Measurements from ENCODE around the gene MTRF1L.
"Not testable (repeated sequence)": the region's sequence is repeated elsewhere in the genome, so short reads cannot be mapped to it uniquely, and the experiment has no call there.

Gene MTRF1L

DNA sequence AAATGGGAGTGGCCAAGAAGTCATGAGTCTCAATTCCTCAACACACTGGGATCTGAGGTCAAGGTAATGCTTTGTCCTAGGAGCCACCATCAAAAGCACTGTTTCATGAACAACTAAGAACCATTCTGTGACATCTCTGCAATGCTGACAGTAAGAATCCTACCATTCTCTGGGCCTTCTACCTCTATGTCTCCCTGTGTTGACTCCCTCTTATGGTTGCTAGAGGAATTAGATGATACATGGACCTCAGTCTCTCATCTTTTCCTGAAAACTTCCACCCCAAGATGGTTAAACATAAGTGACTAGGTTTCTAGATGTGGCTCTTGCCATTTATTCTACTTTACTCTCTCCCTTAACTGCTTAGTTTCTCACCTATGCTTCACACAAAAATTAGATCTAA is 9.1 kb downstream of the MTRF1L start:
- H3K27me3 ChIP-seq (ENCODE audit: insufficient read depth, poor library complexity, severe bottlenecking) = no peaks in the 10 kb centered on the region
- no peak for TF ChIP-seq POLR2AphosphoS5 (IDR thresholded peaks at IDR 0.05; ENCODE audit: low read depth)
- TF ChIP-seq SPI1 (IDR thresholded peaks at IDR 0.05; ENCODE audit: borderline replicate concordance, low read depth) = no peak
- no peak for TF ChIP-seq GABPA (IDR thresholded peaks at IDR 0.05; ENCODE audit: low read depth)
- TF ChIP-seq, protein P1, sequence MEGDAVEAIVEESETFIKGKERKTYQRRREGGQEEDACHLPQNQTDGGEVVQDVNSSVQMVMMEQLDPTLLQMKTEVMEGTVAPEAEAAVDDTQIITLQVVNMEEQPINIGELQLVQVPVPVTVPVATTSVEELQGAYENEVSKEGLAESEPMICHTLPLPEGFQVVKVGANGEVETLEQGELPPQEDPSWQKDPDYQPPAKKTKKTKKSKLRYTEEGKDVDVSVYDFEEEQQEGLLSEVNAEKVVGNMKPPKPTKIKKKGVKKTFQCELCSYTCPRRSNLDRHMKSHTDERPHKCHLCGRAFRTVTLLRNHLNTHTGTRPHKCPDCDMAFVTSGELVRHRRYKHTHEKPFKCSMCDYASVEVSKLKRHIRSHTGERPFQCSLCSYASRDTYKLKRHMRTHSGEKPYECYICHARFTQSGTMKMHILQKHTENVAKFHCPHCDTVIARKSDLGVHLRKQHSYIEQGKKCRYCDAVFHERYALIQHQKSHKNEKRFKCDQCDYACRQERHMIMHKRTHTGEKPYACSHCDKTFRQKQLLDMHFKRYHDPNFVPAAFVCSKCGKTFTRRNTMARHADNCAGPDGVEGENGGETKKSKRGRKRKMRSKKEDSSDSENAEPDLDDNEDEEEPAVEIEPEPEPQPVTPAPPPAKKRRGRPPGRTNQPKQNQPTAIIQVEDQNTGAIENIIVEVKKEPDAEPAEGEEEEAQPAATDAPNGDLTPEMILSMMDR (IDR thresholded peaks at IDR 0.05; ENCODE audit: insufficient read depth, low read length) = no peak
- TF ChIP-seq, protein P2, sequence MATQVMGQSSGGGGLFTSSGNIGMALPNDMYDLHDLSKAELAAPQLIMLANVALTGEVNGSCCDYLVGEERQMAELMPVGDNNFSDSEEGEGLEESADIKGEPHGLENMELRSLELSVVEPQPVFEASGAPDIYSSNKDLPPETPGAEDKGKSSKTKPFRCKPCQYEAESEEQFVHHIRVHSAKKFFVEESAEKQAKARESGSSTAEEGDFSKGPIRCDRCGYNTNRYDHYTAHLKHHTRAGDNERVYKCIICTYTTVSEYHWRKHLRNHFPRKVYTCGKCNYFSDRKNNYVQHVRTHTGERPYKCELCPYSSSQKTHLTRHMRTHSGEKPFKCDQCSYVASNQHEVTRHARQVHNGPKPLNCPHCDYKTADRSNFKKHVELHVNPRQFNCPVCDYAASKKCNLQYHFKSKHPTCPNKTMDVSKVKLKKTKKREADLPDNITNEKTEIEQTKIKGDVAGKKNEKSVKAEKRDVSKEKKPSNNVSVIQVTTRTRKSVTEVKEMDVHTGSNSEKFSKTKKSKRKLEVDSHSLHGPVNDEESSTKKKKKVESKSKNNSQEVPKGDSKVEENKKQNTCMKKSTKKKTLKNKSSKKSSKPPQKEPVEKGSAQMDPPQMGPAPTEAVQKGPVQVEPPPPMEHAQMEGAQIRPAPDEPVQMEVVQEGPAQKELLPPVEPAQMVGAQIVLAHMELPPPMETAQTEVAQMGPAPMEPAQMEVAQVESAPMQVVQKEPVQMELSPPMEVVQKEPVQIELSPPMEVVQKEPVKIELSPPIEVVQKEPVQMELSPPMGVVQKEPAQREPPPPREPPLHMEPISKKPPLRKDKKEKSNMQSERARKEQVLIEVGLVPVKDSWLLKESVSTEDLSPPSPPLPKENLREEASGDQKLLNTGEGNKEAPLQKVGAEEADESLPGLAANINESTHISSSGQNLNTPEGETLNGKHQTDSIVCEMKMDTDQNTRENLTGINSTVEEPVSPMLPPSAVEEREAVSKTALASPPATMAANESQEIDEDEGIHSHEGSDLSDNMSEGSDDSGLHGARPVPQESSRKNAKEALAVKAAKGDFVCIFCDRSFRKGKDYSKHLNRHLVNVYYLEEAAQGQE (IDR thresholded peaks at IDR 0.05; ENCODE audit: insufficient replicate concordance, low read depth) = no peak
- no peak overlapping the region for H3K4me3 ChIP-seq (replicated peaks; ENCODE audit: insufficient read depth, low read length)
- DNase-seq (ENCODE audit: low read depth in 1 of 2, low spot score in 1 of 2) = no peak
- no peak overlapping the region for H3K27ac ChIP-seq (replicated peaks)

DNA sequence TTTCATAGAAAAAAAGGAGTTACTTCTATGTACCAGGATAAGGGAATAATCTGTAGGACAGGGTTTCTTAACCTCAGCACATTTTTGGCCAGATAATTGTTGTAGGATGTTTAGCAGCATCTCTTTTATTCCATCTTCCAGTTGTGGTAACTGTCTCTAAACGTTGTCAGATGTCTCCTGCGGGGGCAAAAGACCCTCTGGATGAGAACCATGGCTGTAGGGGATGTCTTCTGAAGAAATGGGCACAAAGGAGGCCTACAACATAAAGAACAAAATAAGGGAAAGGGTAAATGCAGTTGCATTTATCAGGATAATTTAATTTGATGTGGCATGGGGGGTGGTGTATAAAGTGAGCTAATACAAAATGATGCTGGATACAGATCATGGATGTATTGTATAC is 15.5 kb downstream of the MTRF1L start:
- no peak for DNase-seq (ENCODE audit: low read depth in 1 of 2, low spot score in 1 of 2)
- Histone ChIP-seq H3K27ac (replicated peaks) (no peak overlapping the region), H3K27me3 (ENCODE audit: insufficient read depth, poor library complexity, severe bottlenecking) (no peaks in the 10 kb centered on the region), H3K4me3 (replicated peaks; ENCODE audit: insufficient read depth, low read length) (no peak overlapping the region)
- TF ChIP-seq SPI1 (IDR thresholded peaks at IDR 0.05; ENCODE audit: borderline replicate concordance, low read depth) = no peak
- TF ChIP-seq, protein P2 (IDR thresholded peaks at IDR 0.05; ENCODE audit: insufficient replicate concordance, low read depth) = no peak
- no peak for TF ChIP-seq GABPA (IDR thresholded peaks at IDR 0.05; ENCODE audit: low read depth)

DNA sequence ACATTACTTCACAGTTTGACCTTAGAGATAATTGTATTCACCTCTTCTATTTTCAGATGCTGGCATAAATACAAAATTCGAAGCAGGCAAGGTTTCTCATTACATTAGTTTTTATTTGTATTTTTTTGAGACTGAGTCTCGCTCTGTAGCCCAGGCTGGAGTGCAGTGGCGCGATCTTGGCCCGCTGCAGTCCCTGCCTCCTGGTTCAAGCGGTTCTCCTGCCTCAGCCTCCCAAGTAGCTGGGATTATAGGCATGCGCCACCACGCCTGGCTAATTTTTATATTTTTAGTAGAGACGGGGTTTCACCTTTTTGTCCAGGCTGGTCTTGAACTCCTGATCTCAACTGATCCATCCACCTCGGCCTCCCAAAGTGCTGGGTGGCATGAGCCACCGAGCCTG is 17.2 kb downstream of the MTRF1L start:
- peak overlapping the region; percentile 96 for H3K27ac ChIP-seq (replicated peaks)
- DNase-seq (ENCODE audit: low read depth in 1 of 2, low spot score in 1 of 2); H3K4me3 ChIP-seq (replicated peaks; ENCODE audit: insufficient read depth, low read length): not testable (repeated sequence)

DNA sequence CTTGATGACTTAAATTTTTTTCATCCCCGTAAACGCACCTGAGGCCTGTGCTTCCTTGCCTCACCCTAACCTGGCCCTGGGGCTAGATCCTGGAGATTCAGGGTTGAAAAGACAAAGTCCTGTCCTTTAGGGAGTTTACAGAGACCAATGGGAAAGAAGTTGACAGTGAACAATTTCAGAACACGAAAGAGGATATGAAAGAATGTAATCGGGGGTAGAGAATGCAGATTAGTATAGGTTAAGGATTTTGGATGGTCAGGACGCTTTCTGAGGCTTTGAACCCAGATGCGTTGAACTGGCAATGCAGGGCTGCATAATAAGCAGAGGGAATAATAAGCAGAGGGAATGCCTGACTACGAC is 18.0 kb downstream of the MTRF1L start:
- no peaks in the 10 kb centered on the region for H3K27me3 ChIP-seq (ENCODE audit: insufficient read depth, poor library complexity, severe bottlenecking)
- H3K27ac ChIP-seq (replicated peaks) = peak overlapping the region; percentile 96
- TF ChIP-seq, protein P1 (IDR thresholded peaks at IDR 0.05; ENCODE audit: insufficient read depth, low read length) = no peak
- no peak for TF ChIP-seq GABPA (IDR thresholded peaks at IDR 0.05; ENCODE audit: low read depth)
- TF ChIP-seq, protein P2 (IDR thresholded peaks at IDR 0.05; ENCODE audit: insufficient replicate concordance, low read depth) = no peak
- TF ChIP-seq SPI1 (IDR thresholded peaks at IDR 0.05; ENCODE audit: borderline replicate concordance, low read depth) = no peak
- no peak for TF ChIP-seq POLR2AphosphoS5 (IDR thresholded peaks at IDR 0.05; ENCODE audit: low read depth)
- no peak for DNase-seq (ENCODE audit: low read depth in 1 of 2, low spot score in 1 of 2)
- peak overlapping the region; percentile 60 for H3K4me3 ChIP-seq (replicated peaks; ENCODE audit: insufficient read depth, low read length)

More for the DNA sequence above, 17.2 kb downstream of the MTRF1L start:
- H3K27me3 ChIP-seq (ENCODE audit: insufficient read depth, poor library complexity, severe bottlenecking) = not testable (repeated sequence)
